HL-60 (cell line): ENCODE data around the gene TMEM255B.

Source experiments
- DNase-seq, 2 experiments: peaks; one replicate each; pipeline ENCODE4 v3.0.0-alpha.2; 2010 to 2020; ENCODE audit warnings: low read depth in 1 of 2, low spot score in 1 of 2
- H3K27ac ChIP-seq: fragments of 250-450 bp; sonication (Bioruptor Pico); replicated peaks from 2 replicates; pipeline ENCODE4 v1.5.1; 2020; ENCODE audit warnings: mild to moderate bottlenecking, moderate library complexity
- H3K27me3 ChIP-seq: fragments of 250-450 bp; sonication (Bioruptor Pico); 2 replicates; pipeline ENCODE4 v1.5.1; 2021; ENCODE audit warnings: mild to moderate bottlenecking, moderate library complexity; ENCODE audit not compliant: insufficient read depth, poor library complexity, severe bottlenecking
- H3K4me3 ChIP-seq: replicated peaks from 2 replicates; pipeline ENCODE4 v1.5.1; 2011; ENCODE audit warnings: mild to moderate bottlenecking, control low read depth, low read length; ENCODE audit not compliant: insufficient read depth
- GABPA ChIP-seq: IDR thresholded peaks from 2 replicates; pipeline ENCODE4 v1.6.1; 2012; ENCODE audit warnings: low read depth
- POLR2AphosphoS5 ChIP-seq: IDR thresholded peaks from 2 replicates; pipeline ENCODE4 v1.6.1; 2012; ENCODE audit warnings: low read depth
- SPI1 ChIP-seq: IDR thresholded peaks from 2 replicates; pipeline ENCODE4 v1.6.1; 2012; ENCODE audit warnings: low read depth, mild to moderate bottlenecking, borderline replicate concordance
- TF ChIP-seq, protein P1 (sequence below): IDR thresholded peaks from one replicate; pipeline ENCODE4 v1.5.1; 2011; ENCODE audit warnings: low read length, control low read depth, inconsistent platforms; ENCODE audit not compliant: insufficient read depth
- TF ChIP-seq, protein P2 (sequence below): IDR thresholded peaks from 2 replicates; pipeline ENCODE4 v1.6.1; 2012; ENCODE audit warnings: low read depth; ENCODE audit not compliant: insufficient replicate concordance

The TMEM255B gene

DNA sequence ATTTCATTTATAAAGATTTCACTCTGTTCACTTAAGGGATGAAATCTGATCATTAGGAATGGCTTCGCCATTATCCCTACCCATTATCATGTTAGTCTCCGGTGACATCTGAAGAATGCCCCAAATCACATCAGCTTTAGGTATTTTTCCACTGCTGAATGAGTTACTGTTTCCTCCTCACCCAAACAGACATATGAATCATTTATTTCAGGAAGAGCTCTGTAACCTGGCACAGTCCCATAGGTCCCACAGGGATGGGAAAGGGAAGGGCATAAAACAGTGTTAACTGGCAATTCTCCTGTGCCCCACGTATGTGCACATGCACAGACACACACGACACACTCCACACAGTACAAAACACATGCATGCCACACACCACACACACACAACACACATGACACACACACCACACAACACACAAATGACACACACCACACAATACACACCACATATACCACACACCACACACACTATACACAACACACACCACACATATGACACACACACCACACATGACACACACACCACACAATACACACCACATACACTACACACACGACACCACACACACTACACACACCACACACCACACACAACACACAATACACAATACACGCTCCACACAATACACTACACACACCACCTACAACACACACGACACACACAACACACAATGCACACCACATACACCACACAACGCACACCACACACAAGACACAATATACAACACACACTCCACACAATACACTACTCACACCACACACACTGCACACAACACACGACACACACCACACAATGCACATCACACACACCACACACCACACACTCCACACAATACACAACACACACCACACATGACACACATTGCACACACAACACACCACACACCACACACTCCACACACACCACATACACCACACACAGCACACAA is 15.4 kb downstream of the TMEM255B start:
- no peaks in the 10 kb centered on the region for H3K27me3 ChIP-seq
- no peak overlapping the region for H3K4me3 ChIP-seq
- no peak for DNase-seq

DNA sequence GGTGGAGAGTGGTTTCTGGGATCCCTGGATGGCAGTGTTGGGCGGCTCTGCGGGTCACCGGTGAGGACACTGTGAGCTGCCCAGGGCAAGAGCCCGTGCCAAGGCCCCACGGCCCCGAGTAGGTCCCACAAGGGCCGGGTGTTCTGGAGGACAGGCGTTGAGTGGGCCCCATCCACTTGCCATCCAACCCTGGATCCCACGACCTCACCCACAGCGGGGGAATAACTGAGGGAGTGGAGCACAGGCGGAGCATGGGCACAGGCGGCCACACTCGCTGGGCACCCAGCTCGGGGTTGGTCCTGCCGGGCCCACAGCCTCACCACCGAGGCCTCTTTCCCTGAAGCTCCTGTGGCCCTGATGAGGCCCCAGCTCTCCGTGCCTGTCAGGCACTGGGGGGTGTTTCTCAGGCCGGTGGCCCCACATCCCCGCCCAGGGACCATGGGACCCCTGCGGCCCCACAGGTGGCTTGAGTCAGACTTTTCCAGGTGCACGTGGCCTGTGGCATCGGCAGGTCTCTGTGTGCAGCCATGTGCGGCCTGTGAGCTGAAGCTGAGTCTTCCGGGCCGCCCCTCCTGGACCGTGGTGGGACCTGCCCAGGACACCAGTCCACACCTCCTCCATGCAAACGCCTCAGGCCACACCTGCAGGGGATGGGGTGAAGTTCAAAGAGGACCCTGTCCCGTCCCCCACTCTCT is 16.6 kb downstream of the TMEM255B start:
- Histone ChIP-seq H3K27ac (no peak overlapping the region), H3K27me3 (no peaks in the 10 kb centered on the region), H3K4me3 (no peak overlapping the region)
- TF ChIP-seq SPI1 = no peak
- TF ChIP-seq, protein P1, sequence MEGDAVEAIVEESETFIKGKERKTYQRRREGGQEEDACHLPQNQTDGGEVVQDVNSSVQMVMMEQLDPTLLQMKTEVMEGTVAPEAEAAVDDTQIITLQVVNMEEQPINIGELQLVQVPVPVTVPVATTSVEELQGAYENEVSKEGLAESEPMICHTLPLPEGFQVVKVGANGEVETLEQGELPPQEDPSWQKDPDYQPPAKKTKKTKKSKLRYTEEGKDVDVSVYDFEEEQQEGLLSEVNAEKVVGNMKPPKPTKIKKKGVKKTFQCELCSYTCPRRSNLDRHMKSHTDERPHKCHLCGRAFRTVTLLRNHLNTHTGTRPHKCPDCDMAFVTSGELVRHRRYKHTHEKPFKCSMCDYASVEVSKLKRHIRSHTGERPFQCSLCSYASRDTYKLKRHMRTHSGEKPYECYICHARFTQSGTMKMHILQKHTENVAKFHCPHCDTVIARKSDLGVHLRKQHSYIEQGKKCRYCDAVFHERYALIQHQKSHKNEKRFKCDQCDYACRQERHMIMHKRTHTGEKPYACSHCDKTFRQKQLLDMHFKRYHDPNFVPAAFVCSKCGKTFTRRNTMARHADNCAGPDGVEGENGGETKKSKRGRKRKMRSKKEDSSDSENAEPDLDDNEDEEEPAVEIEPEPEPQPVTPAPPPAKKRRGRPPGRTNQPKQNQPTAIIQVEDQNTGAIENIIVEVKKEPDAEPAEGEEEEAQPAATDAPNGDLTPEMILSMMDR = no peak
- no peak for TF ChIP-seq GABPA
- TF ChIP-seq POLR2AphosphoS5 = no peak
- TF ChIP-seq, protein P2, sequence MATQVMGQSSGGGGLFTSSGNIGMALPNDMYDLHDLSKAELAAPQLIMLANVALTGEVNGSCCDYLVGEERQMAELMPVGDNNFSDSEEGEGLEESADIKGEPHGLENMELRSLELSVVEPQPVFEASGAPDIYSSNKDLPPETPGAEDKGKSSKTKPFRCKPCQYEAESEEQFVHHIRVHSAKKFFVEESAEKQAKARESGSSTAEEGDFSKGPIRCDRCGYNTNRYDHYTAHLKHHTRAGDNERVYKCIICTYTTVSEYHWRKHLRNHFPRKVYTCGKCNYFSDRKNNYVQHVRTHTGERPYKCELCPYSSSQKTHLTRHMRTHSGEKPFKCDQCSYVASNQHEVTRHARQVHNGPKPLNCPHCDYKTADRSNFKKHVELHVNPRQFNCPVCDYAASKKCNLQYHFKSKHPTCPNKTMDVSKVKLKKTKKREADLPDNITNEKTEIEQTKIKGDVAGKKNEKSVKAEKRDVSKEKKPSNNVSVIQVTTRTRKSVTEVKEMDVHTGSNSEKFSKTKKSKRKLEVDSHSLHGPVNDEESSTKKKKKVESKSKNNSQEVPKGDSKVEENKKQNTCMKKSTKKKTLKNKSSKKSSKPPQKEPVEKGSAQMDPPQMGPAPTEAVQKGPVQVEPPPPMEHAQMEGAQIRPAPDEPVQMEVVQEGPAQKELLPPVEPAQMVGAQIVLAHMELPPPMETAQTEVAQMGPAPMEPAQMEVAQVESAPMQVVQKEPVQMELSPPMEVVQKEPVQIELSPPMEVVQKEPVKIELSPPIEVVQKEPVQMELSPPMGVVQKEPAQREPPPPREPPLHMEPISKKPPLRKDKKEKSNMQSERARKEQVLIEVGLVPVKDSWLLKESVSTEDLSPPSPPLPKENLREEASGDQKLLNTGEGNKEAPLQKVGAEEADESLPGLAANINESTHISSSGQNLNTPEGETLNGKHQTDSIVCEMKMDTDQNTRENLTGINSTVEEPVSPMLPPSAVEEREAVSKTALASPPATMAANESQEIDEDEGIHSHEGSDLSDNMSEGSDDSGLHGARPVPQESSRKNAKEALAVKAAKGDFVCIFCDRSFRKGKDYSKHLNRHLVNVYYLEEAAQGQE = no peak
- DNase-seq = no peak

More for the DNA sequence above, 15.4 kb downstream of the TMEM255B start:
- TF ChIP-seq, protein P2 = no peak
- no peak for TF ChIP-seq POLR2AphosphoS5
- TF ChIP-seq, protein P1 = no peak
- TF ChIP-seq SPI1 = no peak
- no peak for TF ChIP-seq GABPA
- H3K27ac ChIP-seq = no peak overlapping the region

DNA sequence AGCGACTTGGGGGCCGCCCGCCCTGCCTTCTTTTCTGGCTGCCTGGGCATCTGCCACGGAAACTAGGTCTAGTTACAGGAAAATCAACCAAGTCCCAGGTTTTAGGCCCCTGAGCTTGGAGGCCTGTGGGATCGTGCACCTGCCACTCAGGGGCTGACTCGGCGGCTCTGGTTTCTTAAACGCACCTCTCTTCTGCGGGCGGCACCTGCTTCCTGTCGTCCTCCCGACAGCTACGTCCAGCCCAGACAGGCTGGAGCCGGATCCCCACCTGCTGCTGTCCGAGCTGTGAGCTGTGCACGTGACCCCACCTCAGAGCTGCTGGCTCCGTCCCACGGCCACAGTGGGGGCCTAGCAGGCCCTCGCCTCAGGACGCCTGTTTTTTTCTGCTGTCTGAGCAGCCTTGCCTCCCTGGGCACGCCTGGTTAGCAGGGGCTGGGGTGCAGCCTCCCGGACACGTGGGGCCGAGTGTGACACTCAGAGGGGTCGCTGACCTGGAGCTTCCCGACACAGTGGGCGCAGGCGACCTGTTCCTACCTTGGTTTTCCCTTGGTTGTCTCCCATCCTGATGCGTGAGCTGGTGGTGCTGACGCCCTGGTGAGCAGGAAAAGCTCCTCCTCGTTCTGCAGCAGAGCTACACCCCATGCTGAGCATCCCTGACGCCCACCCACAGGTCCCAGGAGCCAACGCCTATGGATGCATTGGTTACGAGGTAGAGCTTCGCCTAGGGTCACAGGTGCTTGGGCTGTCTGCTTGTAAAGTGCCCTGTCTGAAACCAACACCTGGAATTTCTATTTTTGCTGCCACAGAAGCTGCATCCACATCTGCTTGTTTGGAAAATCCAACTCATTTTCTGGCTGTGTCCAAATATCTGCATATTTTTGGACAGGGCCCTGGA is 17.5 kb downstream of the TMEM255B start:
- no peak overlapping the region for H3K4me3 ChIP-seq
- no peak for DNase-seq
- TF ChIP-seq, protein P1 = no peak
- TF ChIP-seq, protein P2 = no peak
- TF ChIP-seq GABPA = no peak
- no peak for TF ChIP-seq POLR2AphosphoS5
- TF ChIP-seq SPI1 = no peak
- H3K27ac ChIP-seq = no peak overlapping the region
- no peaks in the 10 kb centered on the region for H3K27me3 ChIP-seq
